ENCODE measurements around the gene MGST2. TPM values are rescaled to one million over a fixed set of nuclear protein-coding genes. Genes with fewer than 3 reads are reported as not detected.

MGST2 gene
- total and polyA plus RNA-seq, 2 experiments from 2014 or later: 4.6 to 19.1 TPM

- TF ChIP-seq ZNF462 (CRISPR knock-in tag; IDR thresholded peaks at IDR 0.05) (no peak), POLR2AphosphoS5 (IDR thresholded peaks at IDR 0.05; ENCODE audit: low read depth) (no peak), CTCF (conservative IDR thresholded peaks at IDR 0.05; ENCODE audit: low read depth in 2 of 2) (no peak), JUNB (IDR thresholded peaks at IDR 0.05; ENCODE audit: unreplicated experiment) (no peak), NANOG (IDR thresholded peaks at IDR 0.05; ENCODE audit: borderline replicate concordance) (no peak), CREB1 (CRISPR knock-in tag; IDR thresholded peaks at IDR 0.05; ENCODE audit: low read depth) (no peak), EZH2 (IDR thresholded peaks at IDR 0.05; ENCODE audit: low read depth, unreplicated experiment) (no peak)
These were observed 53.9 kb downstream of the MGST2 start (continued) for GRCh38 chr4:139719381-139720101.

- Histone ChIP-seq H3K36me3 (ENCODE audit: insufficient read depth) (no peaks in the 10 kb centered on the region), H3K4me3 (no peak overlapping the region), H3K9me2 (ENCODE audit: insufficient read depth) (no peaks in the 10 kb centered on the region), H3K27me3 (ENCODE audit: insufficient read depth) (peaks cover 22% of the 10 kb centered on the region), H3K79me2 (replicated peaks; ENCODE audit: insufficient read depth) (no peaks in the 10 kb centered on the region), H2AFZ (no peak overlapping the region), H3F3A (replicated peaks; ENCODE audit: low read depth) (no peaks in the 10 kb centered on the region), H3K4me1 (ENCODE audit: insufficient read depth) (no peaks in the 10 kb centered on the region), H3K27ac (ENCODE audit: low read depth) (no peak overlapping the region), H3K4me2 (no peak overlapping the region), H4K20me1 (replicated peaks; ENCODE audit: insufficient read depth) (no peaks in the 10 kb centered on the region)
- DNase-seq (ENCODE audit: low spot score): no peak
- H3K4me1 Mint-ChIP-seq: peaks cover 2% of the 10 kb centered on the region; the same call in 1 of the 3 replicates
- ATAC-seq: no peak
- no peak overlapping the region for H3K4me3 Mint-ChIP-seq
- H3K36me3 Mint-ChIP-seq (ENCODE audit: low read depth): no peaks in the 10 kb centered on the region; the same call in 2 of the 3 replicates
- no peaks in the 10 kb centered on the region for H3K9me3 Mint-ChIP-seq
- H3K27ac Mint-ChIP-seq: no peak overlapping the region
- peaks cover 19% of the 10 kb centered on the region for H3K27me3 Mint-ChIP-seq (ENCODE audit: insufficient read depth, low read depth, poor library complexity)
- TF ChIP-seq EZH2phosphoT487 (IDR thresholded peaks at IDR 0.05; ENCODE audit: unreplicated experiment): no peak
- no peak for TF ChIP-seq CREB1 (CRISPR knock-in tag; IDR thresholded peaks at IDR 0.05; ENCODE audit: low read depth)
- TF ChIP-seq POLR2AphosphoS5 (IDR thresholded peaks at IDR 0.05; ENCODE audit: low read depth): no peak
- no peak for TF ChIP-seq REST (IDR thresholded peaks at IDR 0.05; ENCODE audit: unreplicated experiment)
- no peak for TF ChIP-seq ETS1 (IDR thresholded peaks at IDR 0.05)
- no peak for TF ChIP-seq ZNF331 (CRISPR knock-in tag; IDR thresholded peaks at IDR 0.05; ENCODE audit: low read depth)
- TF ChIP-seq JUNB (IDR thresholded peaks at IDR 0.05; ENCODE audit: unreplicated experiment): no peak
- no peak for TF ChIP-seq STAT1 (IDR thresholded peaks at IDR 0.05; ENCODE audit: unreplicated experiment)
These were observed 55.2 kb downstream of the MGST2 start for GRCh38 chr4:139720806-139721205.

Measured in GM23338 (cell line).